Activated T-cell treated with anti-CD3 and anti-CD28 coated beads, Interleukin-2, amount 50 U/mL, for 48 hours (primary cell): ENCODE results near the gene CDH12.
"Not testable (repeated sequence)": the region's sequence is repeated elsewhere in the genome, so short reads cannot be mapped to it uniquely, and the experiment has no call there.

ENCODE experiments used
- DNase-seq, 2 experiments: peaks; one replicate each; pipeline ENCODE4 v3.0.0-alpha.2; 2020

Gene CDH12

DNA sequence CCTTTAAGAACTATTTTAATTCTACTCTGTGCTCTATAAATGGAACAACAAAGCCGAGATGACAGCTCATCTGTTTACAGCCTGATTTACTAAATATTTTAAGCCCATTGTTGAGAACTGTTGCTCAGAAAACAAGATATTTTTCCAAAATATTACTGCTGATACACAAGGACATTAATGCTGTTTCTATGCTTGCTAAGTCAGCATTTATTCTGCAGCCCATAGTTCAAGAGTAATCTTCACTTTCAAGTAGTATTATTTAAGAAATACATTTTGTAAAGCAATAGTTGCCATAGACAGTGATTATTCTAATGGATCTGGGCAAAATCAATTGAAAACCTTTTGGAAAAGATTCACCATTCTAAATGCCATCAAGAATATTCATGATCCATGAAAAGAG lies 208.3 kb downstream of the CDH12 start:
- DNase-seq, result no peak

DNA sequence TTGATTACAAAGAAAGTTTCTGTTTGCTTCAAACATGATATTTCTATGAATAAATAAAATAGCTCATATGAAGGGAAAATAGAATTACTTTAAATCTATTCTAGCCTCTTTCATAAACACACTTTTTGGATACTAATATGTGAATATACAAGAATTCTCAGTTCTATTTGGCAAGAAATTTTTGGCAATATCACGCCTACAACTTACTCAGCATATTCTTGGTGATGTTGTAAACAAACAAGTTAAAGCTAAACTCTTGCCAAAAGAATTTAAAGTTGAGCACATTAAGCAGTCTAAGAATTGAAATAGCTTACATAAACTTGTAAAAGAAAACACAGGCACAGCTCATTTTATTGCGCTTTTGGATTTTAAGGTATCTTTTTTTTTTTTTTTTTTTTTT lies 209.8 kb downstream of the CDH12 start:
- no peak for DNase-seq

- no peak for DNase-seq
Measured at GRCh38 chr5:22631683-22632082, 221.5 kb downstream of the CDH12 start.

GRCh38 chr5:22627029-22627428 lies 226.1 kb downstream of the CDH12 start:
- DNase-seq, result no peak

- no peak for DNase-seq
Measured at GRCh38 chr5:22625451-22625850, 227.7 kb downstream of the CDH12 start.

GRCh38 chr5:22621084-22621483 lies 232.1 kb downstream of the CDH12 start:
- DNase-seq, result no peak

DNA sequence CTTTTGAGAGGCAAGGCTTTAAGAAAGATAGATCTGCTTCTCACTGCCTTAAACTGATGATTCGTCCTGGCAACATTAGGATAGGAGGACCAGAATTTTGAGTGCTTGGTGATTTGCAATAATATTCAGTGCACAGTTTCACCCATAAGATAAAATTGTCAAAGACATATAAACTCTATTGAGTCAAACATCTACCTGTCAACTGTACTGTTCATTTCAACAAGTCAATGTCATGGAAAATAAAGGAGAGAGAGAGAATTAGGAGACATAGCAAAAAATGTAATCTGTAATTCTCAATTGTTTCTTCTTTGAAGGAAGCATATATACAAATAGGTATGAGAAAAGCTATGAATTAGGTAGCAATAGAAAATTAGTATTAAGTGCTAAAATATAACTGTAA lies 237.2 kb downstream of the CDH12 start:
- DNase-seq, result no peak

DNA sequence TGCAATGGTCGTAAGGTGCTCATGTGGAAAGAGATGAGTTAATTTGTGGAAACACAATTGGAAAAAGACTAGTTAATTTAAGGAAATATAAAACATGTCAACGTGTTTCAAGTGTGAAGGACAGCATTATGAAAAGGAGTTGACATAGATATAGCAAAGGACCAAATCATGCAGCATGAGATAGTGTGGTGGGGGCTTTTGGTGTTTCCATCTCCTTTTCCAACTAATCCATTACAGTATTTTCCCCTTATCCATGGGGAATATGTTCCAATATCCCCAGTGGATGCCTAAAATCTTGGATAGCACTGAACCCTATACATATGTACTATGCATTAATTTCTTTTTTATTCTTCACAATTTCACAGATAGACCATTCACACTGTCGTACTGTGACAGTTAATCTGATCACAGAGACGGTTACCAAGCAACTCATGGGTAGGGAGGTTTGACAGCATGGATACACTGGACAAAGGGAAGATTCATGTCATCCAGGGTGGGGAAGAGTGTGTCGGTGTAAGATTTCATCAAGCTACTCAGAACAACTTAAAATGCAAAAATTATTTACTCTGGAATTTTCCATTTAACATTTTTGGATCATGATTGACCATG lies 238.6 kb downstream of the CDH12 start:
- DNase-seq, result no peak

DNA sequence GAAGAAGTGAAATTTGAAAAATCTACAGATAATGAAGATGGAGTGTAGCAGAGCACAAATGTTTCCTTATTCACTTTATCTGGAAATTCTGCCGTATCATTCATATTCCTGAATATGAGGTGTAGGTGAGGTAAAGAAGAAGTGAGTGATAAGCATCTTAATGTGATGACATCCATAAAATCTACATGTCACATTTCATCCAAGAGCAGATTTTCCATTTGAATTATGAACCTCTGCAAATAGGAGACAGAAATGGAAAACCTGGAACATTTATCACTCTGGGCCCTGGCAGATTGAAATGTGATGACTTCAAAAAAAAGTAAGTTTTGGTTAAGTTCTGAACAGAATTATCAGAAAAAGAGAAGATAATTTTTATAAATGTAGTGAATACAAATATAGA lies 240.2 kb downstream of the CDH12 start:
- no peak for DNase-seq

GRCh38 chr5:22611327-22611726 lies 241.8 kb downstream of the CDH12 start:
- DNase-seq, result no peak

GRCh38 chr5:22607498-22607897 lies 245.6 kb downstream of the CDH12 start:
- DNase-seq, result not testable (repeated sequence)

DNA sequence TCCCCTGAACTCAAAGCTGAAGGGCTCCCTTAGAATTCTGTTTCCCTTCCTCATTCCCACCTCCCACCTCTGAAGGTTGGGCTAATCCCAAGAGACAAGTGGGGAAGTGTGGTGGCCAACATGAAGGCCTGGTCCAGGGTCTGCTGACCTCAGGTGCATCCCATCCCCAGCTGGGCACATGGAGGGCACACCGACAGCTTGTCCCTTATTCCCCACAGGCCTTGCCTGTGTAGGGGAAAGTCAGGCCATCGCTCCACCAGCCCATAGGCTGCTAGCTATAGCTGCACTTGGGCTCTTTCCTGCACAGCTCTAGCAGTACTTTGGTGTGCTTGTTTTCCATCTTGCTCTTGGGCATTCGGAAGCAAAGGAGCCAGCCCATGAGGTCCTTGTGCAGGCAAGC lies 247.7 kb downstream of the CDH12 start:
- no peak for DNase-seq

DNA sequence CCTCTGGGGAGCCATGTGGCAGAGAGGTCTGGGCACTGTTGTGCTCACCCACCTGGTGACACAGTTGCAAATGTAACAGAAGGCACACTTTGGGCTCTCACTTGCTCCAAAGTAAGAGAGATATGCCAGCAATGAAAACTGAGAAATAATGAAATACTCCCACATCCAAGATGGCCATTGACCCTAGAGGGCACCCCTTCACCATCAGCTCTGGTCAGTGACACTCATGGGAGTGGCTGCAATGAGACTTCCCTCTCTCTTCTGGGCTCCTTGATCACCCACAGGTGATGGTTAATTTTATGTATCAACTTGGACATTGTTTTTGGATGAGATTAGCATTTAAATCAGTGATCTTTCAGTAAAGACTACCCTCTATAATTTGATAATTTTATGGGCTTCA lies 248.4 kb downstream of the CDH12 start:
- DNase-seq, result no peak

- DNase-seq, result no peak
Measured at GRCh38 chr5:22598796-22599195, 254.3 kb downstream of the CDH12 start.

GRCh38 chr5:22596404-22596970 lies 256.7 kb downstream of the CDH12 start:
- DNase-seq, result no peak

DNA sequence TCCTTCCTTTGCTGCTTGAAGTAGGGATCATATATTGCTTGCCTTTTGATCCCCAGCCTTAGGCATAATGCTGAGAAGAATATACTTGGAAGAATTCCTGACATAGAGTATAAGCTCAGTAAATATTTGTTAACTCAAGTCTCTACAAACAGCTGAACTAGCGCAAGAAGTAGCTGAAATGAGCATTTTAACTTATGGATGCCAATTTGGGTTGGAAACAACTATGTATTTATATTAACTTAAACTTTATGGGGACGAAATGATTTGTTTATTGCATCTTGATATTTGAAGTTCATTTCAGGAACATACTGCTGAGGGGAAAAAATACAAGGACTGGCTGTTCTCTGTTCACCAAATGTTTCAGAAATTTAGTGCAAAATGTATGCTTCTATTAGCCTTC lies 258.7 kb downstream of the CDH12 start:
- no peak for DNase-seq

DNA sequence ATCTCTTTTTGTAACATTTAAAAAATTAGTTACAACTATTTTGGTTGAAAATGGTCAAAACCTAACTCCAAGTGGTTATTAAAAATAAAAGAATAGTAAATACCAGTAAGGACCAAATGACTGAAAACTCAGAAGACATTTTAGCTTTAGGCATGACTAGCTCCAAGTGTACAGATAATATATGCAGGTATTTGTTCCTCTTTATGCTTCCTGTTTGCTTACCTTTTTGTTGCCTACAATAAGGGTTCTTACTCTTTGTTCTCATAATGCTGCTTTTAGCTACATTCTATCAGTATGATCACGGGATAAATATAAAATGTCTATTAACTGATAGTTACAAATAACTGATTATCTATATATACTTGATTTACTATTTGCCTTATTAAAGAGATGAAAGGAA lies 259.6 kb downstream of the CDH12 start:
- DNase-seq, result no peak

DNA sequence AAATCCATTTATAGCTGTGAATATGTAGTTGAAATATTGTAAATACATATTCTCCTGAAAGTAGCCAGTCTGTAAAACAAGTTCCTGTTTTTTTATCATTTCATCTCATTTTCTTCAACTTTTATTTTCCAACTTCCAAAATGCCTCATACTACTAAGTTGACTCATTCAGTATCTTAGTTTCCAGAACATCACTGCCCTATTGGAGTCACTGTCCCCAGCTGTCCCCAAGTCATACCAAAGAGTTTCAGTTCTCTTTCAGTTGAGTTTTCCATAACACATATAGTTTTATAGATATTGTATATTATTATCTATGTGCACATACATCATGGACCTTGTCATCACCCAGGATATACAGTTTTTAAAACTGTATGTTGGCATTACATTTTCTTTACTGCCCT lies 261.7 kb downstream of the CDH12 start:
- DNase-seq, result no peak

- DNase-seq, result no peak
Measured at GRCh38 chr5:22590677-22591268, 262.4 kb downstream of the CDH12 start.

GRCh38 chr5:22577711-22578110 lies 275.4 kb downstream of the CDH12 start:
- no peak for DNase-seq

- no peak for DNase-seq
Measured at GRCh38 chr5:22577006-22577405, 276.1 kb downstream of the CDH12 start.

- DNase-seq, result no peak
Measured at GRCh38 chr5:22572941-22573340, 280.2 kb downstream of the CDH12 start.

GRCh38 chr5:22567983-22568382 lies 285.2 kb downstream of the CDH12 start:
- no peak for DNase-seq

DNA sequence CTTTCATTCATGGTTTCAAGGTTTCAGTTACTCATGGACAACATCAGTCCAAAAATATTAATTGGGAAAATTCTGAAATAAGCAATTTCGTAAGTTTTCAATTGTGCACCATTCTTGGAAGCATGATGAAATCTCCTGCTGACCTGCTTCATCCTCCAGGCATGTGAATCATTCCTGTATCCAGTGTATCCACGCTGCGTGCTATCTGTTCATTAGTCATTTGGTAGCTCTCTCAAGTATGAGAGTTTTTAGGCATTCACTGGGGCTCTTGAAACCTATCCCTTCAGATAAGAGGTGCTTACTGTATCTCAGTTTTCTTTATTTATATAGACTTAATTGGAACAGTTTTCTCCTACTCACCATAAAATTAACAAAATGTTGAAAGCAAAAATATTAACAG lies 293.0 kb downstream of the CDH12 start:
- no peak for DNase-seq

DNA sequence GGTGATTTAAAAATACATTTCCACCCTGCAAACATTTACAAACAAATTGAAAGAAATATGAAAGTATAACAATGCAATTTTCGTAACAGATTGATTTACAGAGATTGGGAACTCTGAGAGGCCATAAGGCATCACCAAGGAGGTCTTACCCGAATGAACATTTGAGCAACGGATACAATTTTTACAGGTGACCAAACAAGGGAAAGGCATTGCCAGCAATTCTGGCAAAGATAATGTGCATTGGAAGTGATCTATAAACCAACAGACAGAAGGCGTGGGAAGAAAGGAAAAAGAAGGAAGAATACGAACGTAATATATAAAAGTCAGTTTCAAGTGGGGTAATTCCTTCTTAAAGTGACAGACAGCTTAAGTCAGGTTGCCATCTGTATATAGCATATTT lies 295.9 kb downstream of the CDH12 start:
- DNase-seq, result no peak
